GM18511 (cell line): ENCODE measurements around the gene SCARB1.

ENCODE experiments used
- ATAC-seq: cut with Tn5 transposase; IDR thresholded peaks from one replicate; pipeline ENCODE4 v1.9.1; 2021; ENCODE audit warnings: mild to moderate bottlenecking, moderate library complexity; ENCODE audit not compliant: unreplicated experiment

SCARB1 gene

GRCh38 chr12:124824195-124824594 lies 39.5 kb downstream of the SCARB1 start:
- no peak for ATAC-seq

DNA sequence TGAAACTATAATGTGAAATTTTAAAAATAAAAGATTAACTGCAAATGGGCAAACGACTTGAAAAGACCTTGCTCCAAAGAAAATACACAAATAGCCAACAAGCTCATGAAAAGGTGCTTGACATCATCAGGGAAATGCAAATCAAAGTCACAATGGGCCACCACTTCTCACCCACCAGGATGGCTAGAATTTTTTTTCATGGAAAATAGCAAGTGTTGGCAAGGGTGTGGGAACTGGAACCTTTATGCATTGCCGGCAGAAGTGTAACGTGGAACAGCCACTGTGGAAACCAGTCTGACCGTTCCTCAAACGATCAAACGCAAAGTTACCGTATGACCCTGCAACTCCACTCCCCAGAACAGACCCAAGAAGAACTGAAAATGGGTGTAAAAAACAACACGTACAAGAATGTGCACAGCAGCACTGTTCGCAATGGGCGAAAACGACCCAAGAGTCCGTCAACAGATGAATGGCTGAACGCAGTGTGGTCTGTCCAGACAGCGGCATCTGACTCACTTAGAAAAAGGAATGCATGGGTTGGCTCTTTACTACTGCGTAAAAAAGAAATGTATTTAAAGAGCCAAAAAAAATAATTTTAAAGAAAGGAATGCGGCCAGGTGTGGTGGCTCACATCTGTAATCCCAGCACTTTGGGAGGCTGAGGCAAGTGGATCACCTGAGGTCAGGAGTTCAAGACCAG lies 40.2 kb downstream of the SCARB1 start:
- ATAC-seq: no peak

GRCh38 chr12:124822218-124822617 lies 41.4 kb downstream of the SCARB1 start:
- ATAC-seq: no peak

DNA sequence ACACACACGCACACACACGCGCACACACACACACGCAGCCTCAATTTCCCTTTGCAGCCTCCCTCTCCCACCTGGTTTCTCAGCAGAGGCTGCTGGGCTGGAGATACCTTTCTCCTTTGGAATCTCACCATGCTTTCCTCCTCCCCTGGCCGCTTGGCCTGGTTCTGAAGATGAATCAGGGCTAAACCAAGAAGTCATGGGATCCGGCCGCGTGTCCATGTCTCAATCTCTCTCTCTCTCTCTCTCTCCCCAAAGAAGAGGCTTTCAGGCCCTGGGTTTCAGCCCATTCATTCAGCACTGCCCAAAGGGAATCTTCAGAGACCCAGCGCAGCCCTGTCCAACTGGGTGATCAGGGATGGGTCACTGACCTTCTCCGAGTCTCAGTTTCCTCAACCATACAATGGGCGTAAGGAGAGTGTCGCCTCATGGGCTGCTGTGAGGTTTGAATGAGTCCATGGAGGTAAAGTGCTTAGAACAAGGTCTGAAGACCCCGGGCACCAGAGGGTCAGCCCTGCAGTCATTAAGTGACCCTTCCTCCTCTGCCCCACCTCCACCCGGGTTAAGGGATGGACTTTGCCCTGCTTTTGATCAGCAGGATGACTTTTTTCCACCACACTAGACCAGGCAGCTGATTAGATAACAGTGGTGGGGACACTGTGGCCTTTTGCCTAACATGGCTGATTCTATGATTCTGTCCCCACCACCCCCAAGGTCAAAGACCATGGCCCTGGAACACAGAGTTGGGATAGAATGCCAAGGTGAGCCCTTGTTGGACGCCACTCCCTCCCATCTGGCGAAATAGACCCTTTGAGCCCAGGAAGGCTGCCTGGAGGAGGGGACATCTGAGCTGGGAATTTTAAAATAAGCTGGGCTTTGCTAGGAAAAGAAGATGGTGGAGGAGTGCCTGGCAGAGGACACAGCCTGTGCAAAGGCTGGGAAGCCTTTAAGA lies 42.1 kb downstream of the SCARB1 start:
- no peak for ATAC-seq

GRCh38 chr12:124820199-124820598 lies 43.5 kb downstream of the SCARB1 start:
- ATAC-seq: no peak

DNA sequence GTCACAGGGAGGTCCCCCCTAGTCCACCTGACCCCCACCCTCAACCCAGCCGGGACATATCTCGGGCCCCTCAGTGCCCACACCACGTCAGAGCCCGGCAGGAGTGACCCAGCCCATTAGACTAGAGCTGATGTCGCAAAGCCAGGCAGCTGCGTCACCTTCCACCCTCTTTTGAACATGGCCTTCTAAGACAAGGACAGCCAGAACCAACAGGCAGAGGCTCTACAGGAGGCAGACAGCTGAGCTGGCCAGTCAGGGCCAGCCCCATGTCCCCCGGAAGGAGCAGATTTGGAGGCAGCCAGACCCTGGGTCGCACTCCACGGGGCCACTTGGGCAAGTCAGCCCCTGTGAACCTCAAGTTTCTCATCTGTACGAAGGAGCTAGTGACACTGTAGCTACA lies 44.1 kb downstream of the SCARB1 start:
- no peak for ATAC-seq

DNA sequence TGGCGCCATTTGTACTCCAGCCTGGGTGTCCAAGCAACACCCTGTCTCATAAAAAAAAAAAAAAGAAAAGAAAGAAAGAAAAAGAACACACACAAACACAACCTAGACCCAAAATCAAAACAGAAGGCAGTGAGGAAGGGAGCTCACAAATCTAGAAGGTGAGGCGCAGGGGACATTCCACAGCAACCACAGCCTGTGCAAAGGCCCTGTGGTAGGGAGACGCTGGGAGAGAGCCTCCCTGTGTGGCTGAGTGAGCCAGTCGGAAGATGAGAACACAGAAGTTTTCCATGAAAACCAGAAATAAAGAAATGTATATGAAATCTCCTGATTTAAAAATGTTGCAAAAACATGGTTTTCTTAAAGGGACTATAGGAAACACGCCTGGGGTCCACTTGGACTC lies 44.6 kb downstream of the SCARB1 start:
- ATAC-seq: no peak

DNA sequence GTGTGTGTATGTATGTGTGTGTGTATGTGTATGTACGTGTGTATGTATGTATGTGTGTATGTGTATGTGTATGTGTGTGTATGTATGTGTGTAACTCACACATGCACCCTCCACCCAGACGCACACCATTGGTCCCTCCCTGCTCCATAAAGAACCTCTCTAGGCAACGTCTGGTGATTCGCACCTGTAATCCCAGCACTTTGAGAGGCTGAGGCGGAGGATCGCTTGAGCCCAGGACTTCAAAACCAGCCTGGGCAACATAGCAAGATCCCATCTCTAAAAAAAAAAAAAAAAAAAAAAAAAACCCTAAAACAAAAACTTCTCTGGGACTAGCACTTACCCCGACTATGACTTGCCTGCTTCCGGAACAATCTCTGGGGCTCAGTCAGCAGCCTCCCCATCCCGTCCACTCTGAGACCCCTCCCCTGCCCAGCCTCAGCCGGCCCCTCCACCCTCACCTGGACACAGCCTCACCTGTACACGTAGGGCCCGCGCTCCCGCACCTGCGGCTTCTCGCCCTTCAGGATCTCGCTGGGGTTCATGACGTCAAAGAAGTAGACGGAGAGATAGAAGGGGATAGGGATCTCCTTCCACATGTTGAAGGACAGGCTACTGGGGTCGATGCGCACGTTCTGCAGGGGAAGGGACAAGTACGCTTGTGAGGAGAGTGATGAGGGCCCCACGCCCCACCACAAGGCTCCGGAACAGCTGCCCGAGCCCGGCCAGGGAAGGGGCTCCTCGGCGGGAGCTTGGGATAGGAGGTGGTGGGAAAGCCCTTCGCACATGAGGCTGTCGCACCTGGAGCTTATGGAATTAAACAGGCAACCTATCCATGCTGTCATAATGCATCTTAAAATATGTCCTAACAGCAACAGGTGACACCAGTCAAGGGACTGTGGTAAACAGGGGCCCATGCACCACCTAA lies 46.3 kb downstream of the SCARB1 start:
- no peak for ATAC-seq

- ATAC-seq: no peak
Measured at GRCh38 chr12:124816295-124816854, 47.3 kb downstream of the SCARB1 start.

- ATAC-seq: no peak
Measured at GRCh38 chr12:124814741-124815613, 48.7 kb downstream of the SCARB1 start.

GRCh38 chr12:124813782-124814181 lies 49.9 kb downstream of the SCARB1 start:
- no peak for ATAC-seq

GRCh38 chr12:124812979-124813378 lies 50.7 kb downstream of the SCARB1 start:
- no peak for ATAC-seq

DNA sequence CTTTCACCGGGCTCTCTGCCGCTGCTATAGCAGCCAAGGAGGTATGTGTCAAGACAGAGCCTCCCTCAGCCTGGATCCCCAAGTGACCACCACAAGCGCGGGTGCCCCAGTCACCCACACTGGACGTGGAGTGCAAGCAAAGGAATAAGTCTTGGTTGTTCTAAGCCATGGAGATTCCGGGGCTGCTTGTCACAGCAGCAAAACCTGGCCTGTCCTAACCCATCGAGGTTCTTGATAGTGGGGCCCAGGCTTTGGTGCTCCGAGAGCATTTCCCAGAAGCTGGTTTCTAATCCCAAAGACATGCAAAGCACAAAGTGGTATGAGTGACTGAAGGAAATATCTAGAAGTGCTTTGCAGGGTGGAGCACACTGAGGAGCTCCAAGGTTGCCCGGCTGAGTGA lies 51.3 kb downstream of the SCARB1 start:
- no peak for ATAC-seq

DNA sequence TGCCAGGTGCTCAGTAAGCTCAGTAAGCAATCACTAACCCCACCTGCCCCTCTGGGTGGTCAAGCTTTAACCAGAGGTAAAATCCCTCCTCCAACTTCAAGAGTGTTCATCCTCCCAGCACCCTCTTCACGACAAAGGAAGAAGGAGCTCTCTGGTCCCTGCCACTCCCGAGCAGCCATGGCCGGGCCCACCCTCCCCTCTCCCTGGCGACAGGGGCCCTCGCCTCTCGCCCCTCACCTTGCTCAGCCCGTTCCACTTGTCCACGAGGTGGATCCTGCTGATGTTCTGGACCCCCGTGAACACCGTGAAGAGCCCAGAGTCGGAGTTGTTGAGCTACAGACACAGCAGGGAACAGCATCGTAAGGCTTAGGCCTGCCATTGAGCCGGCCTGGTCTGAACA lies 52.0 kb downstream of the SCARB1 start:
- no peak for ATAC-seq

GRCh38 chr12:124809878-124810277 lies 53.8 kb downstream of the SCARB1 start:
- ATAC-seq: no peak

DNA sequence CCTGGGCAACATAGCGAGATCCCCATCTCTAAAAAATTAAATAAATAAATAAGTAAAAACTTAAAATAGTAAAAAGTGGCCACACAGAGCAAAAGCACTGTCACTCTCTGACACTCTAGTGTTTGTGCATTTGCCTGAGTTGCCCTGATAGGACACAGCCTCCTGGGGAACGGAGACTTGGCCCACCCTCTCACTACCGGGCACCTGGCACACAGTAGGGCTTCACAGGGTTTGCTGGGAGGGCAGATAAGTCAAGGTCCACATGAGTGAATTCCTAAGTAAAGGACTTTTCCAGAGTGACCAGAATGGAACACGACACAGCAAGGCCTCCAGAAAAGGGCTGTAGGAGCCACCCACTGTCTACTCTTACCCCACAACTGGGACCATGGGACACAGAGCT lies 54.3 kb downstream of the SCARB1 start:
- no peak for ATAC-seq

DNA sequence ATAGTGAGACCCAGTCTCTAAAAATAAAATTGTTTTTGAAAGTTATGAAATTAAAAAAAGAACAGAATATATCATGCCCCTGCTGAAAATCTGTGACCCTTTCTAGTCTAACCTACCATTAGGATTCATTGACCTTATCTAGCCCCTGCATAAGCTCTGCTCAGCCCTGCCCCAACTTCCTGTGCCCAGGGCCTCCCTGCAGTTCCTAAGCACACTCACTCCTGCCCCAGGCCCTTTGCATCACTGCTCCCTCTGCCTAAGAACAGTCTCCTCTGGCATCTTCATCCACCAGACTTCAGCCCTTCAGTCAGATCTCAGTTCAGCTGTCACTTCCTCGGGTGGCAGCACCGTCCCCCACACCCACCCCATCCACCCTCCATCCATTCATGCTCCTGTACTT lies 55.4 kb downstream of the SCARB1 start:
- ATAC-seq: no peak

DNA sequence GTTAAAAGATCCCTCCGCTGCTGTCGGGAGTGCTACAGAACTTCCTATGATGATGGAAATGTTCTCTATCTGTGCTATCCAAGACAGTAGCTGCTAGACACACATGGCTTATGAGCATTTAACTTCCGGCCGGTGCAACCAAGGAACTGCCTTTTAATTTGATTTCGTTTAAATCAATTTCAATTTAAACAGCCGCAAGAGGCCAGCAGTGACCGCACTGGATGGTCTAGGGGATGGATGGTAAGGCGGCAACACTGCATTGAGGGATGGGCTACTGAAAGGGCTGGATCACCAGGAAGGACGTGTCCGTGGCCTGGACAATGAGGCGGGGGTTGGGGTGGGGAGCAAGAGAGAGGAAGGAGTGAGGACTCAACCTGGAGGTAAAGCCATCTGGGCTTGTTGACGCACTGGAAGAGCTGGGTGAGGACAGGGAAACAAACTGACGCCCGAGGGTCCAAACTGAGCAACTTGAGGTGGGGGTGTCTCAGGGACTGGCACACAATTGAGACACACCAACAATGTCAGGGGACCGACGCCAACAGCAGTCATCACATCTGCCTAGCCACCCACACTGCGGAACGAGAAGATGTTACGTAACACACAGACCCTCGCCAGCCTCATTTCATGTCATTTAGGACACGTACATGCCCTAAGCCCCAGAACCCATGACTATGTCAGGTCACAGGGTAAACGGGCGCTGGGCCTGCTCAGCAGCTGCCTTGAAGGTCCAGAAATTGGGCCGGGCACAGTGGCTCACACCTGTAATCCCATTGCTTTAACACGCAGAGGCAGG lies 57.6 kb downstream of the SCARB1 start:
- ATAC-seq: no peak

DNA sequence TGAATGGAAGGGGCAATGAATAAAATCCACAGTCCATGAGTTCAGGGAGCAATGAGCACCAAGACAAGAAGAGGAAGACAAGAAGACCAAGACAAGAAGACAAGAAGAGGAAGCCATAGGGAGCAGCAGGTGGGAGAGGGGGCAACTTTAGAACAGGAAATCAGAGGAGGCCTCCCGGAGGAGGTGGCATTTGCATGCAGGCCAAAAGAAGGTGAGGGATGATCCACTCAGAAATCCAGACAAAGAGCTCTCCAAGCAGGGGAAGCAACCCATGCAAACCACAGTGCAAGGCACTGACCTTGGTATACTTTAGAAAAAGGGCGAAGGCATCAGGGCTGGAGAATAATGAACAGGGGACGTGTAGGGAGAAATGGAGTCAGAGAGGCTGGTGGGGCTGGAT lies 58.6 kb downstream of the SCARB1 start:
- no peak for ATAC-seq
